SK-N-MC (cell line): ENCODE results near the gene USP10.

Experiments
- EZH2 ChIP-seq: fragments of 200-600 bp; sonication (generic); IDR thresholded peaks from one replicate; pipeline ENCODE4 v1.6.1; 2017; ENCODE audit warnings: antibody characterized with exemption
- FOXP2 ChIP-seq: optimal IDR thresholded peaks from 2 replicates; pipeline ENCODE3; 2011; ENCODE audit warnings: mild to moderate bottlenecking, moderate library complexity; ENCODE audit not compliant: insufficient read depth; ENCODE audit errors: extremely low read length, control extremely low read depth

DNA sequence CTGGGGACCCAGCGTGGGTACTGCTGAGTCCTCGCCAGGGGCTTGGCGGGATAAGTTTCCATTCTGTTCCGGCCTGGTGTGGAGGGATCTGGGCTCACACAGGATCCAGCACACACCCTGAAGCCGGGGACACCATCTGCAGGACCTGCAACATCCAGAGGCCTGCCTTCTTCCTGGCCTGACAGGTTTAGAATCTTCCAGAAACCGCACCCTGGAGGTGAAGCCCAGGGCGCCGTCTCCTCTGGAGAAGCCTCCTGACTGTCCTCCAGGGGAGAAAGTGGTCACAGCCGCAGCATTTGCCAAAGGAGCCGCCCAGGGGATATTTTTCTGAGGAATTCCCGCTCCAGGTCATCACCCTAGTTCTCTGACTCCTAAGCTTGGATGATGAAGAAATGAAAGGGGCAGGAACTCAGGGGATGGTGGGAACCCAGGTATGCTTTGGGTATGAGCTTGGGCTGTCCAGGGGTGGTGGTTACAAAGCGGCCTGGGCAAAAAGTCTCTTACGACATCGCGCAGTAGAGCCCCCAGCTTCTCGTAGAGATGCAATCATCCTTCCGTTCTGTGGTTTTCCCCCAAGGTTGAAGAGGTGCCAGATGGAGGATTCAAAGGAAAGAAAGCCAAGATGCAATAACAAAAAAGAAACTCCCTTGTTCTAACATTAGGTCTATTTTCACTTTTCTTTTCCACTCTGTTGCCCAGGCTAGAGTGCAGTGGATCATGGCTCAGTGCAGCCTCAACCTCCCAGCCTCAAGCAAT, 110.9 kb downstream of the USP10 start:
- TF ChIP-seq FOXP2 (no peak), EZH2 (no peak)
